DND-41 (cell line): ENCODE data around the gene PPEF2.

Experiments used
- CTCF ChIP-seq: IDR thresholded peaks from 2 replicates; pipeline ENCODE4 v1.5.1; 2012; ENCODE audit warnings: borderline replicate concordance, low read length, moderate library complexity, mild to moderate bottlenecking; ENCODE audit not compliant: poor library complexity, severe bottlenecking; ENCODE audit errors: extremely low read depth
- EZH2 ChIP-seq: IDR thresholded peaks from 3 replicates; pipeline ENCODE4 v1.6.1; 2012; ENCODE audit warnings: borderline replicate concordance, low read depth, mild to moderate bottlenecking, moderate library complexity, low read length, inconsistent platforms; ENCODE audit not compliant: severe bottlenecking

- no peak for TF ChIP-seq CTCF
- TF ChIP-seq EZH2 = no peak
Measured at GRCh38 chr4:75902352-75902751, at the start of gene PPEF2.
